Calu3 (cell line): ENCODE results near the gene HPGDS. TPM values are rescaled to one million over a fixed set of nuclear protein-coding genes. Genes with fewer than 3 reads are reported as not detected.

Experiments used
- BruUV-seq: library from RNA; stranded (reverse); fragments of 400-500 nt; replicated peaks from 2 replicates; lab custom pipeline; 2021; lab: Mats Ljungman, UMichigan
- CTCF ChIA-PET: fragments of 300-600 bp; sonication (Branson Sonifier 250); formaldehyde crosslinking; loops from one replicate; lab custom pipeline; 2022; ENCODE audit warnings: antibody characterized with exemption; lab: Charles Lee
- DNase-seq: peaks from one replicate; pipeline ENCODE4 v3.0.0; 2022
- H3K27ac Mint-ChIP-seq: one replicate; pipeline ENCODE4 v1.8.0; 2022; ENCODE audit warnings: mixed read lengths; ENCODE audit not compliant: unreplicated experiment
- H3K27me3 Mint-ChIP-seq: one replicate; pipeline ENCODE4 v1.8.0; 2022; ENCODE audit warnings: mixed read lengths; ENCODE audit not compliant: unreplicated experiment
- H3K36me3 Mint-ChIP-seq: one replicate; pipeline ENCODE4 v1.8.0; 2022; ENCODE audit warnings: mild to moderate bottlenecking, moderate library complexity, mixed read lengths; ENCODE audit not compliant: insufficient read depth, unreplicated experiment
- H3K4me1 Mint-ChIP-seq: one replicate; pipeline ENCODE4 v1.8.0; 2022; ENCODE audit warnings: mild to moderate bottlenecking, low read depth, mixed read lengths; ENCODE audit not compliant: unreplicated experiment
- H3K4me3 Mint-ChIP-seq: one replicate; pipeline ENCODE4 v1.8.0; 2022; ENCODE audit warnings: mild to moderate bottlenecking, low read depth, moderate library complexity, mixed read lengths; ENCODE audit not compliant: unreplicated experiment
- H3K9me3 Mint-ChIP-seq: one replicate; pipeline ENCODE4 v1.8.0; 2022; ENCODE audit warnings: low read depth, mixed read lengths; ENCODE audit not compliant: unreplicated experiment
- intact Hi-C: fragments of 100-400 bp; cut with micrococcal nuclease; formaldehyde crosslinking; loops from one replicate; pipeline ENCODE4 v1.10.0; 2022; ENCODE audit not compliant: unreplicated experiment
- total RNA-seq: library from RNA; stranded (reverse); gene quantifications from 2 replicates; pipeline ENCODE4 v1.2.3, GENCODE V29; 2022
- TF ChIP-seq, protein P1 (sequence below): fragments of 200-600 bp; IDR thresholded peaks from one replicate; pipeline ENCODE4 v1.8.0; 2022; ENCODE audit warnings: antibody characterized with exemption; ENCODE audit not compliant: unreplicated experiment

The HPGDS gene
- total RNA-seq, 1 experiment from 2014 or later = not detected

- no TSS peak for BruUV-seq
- CTCF ChIA-PET = no interaction called here
- H3K27ac Mint-ChIP-seq = no peak overlapping the region
- H3K4me3 Mint-ChIP-seq = no peak overlapping the region
- TF ChIP-seq, protein P1, sequence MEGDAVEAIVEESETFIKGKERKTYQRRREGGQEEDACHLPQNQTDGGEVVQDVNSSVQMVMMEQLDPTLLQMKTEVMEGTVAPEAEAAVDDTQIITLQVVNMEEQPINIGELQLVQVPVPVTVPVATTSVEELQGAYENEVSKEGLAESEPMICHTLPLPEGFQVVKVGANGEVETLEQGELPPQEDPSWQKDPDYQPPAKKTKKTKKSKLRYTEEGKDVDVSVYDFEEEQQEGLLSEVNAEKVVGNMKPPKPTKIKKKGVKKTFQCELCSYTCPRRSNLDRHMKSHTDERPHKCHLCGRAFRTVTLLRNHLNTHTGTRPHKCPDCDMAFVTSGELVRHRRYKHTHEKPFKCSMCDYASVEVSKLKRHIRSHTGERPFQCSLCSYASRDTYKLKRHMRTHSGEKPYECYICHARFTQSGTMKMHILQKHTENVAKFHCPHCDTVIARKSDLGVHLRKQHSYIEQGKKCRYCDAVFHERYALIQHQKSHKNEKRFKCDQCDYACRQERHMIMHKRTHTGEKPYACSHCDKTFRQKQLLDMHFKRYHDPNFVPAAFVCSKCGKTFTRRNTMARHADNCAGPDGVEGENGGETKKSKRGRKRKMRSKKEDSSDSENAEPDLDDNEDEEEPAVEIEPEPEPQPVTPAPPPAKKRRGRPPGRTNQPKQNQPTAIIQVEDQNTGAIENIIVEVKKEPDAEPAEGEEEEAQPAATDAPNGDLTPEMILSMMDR = no peak
- H3K36me3 Mint-ChIP-seq = peaks cover 10% of the 10 kb centered on the region
- H3K27me3 Mint-ChIP-seq = no peaks in the 10 kb centered on the region
- H3K4me1 Mint-ChIP-seq = no peaks in the 10 kb centered on the region
- DNase-seq = no peak
- no peaks in the 10 kb centered on the region for H3K9me3 Mint-ChIP-seq
- intact Hi-C loops = no loop called here
Observed at GRCh38 chr4:94284889-94285288, 57.7 kb downstream of the HPGDS start.

DNA sequence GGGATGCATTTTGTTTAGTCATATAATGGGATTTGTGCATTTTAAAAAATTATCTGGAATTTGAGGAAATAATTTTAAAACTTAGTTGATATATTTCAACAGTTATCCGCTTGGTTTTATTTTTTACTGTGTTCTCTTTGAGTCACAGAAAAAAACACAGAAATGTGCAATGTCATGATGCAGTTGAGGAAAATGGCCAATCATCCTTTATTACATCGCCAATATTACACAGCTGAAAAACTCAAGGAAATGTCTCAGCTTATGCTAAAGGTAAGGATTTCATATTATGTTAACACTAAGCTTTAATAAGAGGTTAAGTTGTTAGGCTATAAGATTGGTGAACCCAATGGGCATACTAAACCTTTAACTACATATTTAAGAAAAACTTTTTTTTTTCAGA, 63.9 kb downstream of the HPGDS start:
- Mint-ChIP-seq H3K36me3 (peaks cover 20% of the 10 kb centered on the region), H3K4me1 (peaks cover 12% of the 10 kb centered on the region), H3K27me3 (no peaks in the 10 kb centered on the region), H3K9me3 (no peaks in the 10 kb centered on the region), H3K4me3 (no peak overlapping the region), H3K27ac (no peak overlapping the region)
- intact Hi-C loops = no loop called here
- BruUV-seq = no TSS peak
- CTCF ChIA-PET = no interaction called here
- TF ChIP-seq, protein P1 = no peak
- DNase-seq = no peak

- DNase-seq = no peak
- CTCF ChIA-PET = interaction anchor here (0.6 kb wide), 1 partner anchor 48 kb away, joined by 3 read pairs; no protein-coding TSS in a partner anchor
- no TSS peak for BruUV-seq
- TF ChIP-seq, protein P1 = no peak
- intact Hi-C loops = no loop called here
- Mint-ChIP-seq H3K36me3 (peaks cover 13% of the 10 kb centered on the region), H3K27me3 (no peaks in the 10 kb centered on the region), H3K9me3 (no peaks in the 10 kb centered on the region), H3K27ac (peak overlapping the region; percentile 36), H3K4me3 (peak overlapping the region; percentile 28), H3K4me1 (peaks cover 12% of the 10 kb centered on the region)
Observed at GRCh38 chr4:94277534-94277933, 65.1 kb downstream of the HPGDS start.

DNA sequence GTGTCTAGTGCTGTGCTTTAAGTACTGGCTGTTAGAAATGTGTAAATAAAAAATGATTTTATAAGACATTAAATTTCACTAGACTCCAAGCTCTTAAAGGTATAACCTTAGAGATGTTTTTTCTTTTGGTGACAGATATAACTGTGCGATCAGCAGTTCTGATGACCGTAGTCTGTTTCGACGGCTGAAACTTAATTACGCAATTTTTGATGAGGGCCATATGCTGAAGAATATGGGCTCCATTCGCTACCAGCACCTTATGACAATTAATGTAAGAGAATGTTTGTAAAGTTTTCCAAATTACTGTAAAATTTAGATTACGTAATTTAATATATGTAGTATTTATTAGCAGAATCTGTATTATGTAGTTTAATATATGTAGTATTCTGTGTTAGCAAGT, 66.4 kb downstream of the HPGDS start:
- intact Hi-C loops = no loop called here
- Mint-ChIP-seq H3K4me3 (no peak overlapping the region), H3K27ac (no peak overlapping the region), H3K9me3 (no peaks in the 10 kb centered on the region), H3K4me1 (peaks cover 12% of the 10 kb centered on the region), H3K27me3 (no peaks in the 10 kb centered on the region), H3K36me3 (peaks cover 13% of the 10 kb centered on the region)
- BruUV-seq = no TSS peak
- CTCF ChIA-PET = no interaction called here
- no peak for DNase-seq
- TF ChIP-seq, protein P1 = no peak
